HG02938 (cell line): ENCODE results near the gene MYH7.

ENCODE experiments used
- ATAC-seq: cut with Tn5 transposase; IDR thresholded peaks from one replicate; pipeline ENCODE4 v1.9.1; 2021; ENCODE audit warnings: mild to moderate bottlenecking, moderate library complexity; ENCODE audit not compliant: unreplicated experiment

The MYH7 gene

GRCh38 chr14:23375527-23376251 lies 59.8 kb downstream of the MYH7 start:
- no peak for ATAC-seq

- no peak for ATAC-seq
These were observed 62.4 kb downstream of the MYH7 start for GRCh38 chr14:23373041-23373440.

GRCh38 chr14:23372509-23372908 lies 63.0 kb downstream of the MYH7 start, which contains the start of gene IL25:
TSS of gene IL25 (plus strand) at chr14:23372809.
- no peak for ATAC-seq

- no peak for ATAC-seq
These were observed 63.6 kb downstream of the MYH7 start for GRCh38 chr14:23371865-23372264.

GRCh38 chr14:23370221-23370620 lies 65.2 kb downstream of the MYH7 start:
- no peak for ATAC-seq

- no peak for ATAC-seq
These were observed 69.0 kb downstream of the MYH7 start for GRCh38 chr14:23366426-23366921.

GRCh38 chr14:23365732-23366425 lies 69.6 kb downstream of the MYH7 start:
- ATAC-seq, result no peak

- ATAC-seq, result no peak
These were observed 70.3 kb downstream of the MYH7 start, which contains the start of gene EFS for GRCh38 chr14:23365036-23365731. TSS of gene EFS (minus strand) at chr14:23365172. CDS start at chr14:23365025, 147 bp downstream.

- ATAC-seq, result no peak
These were observed 71.1 kb downstream of the MYH7 start for GRCh38 chr14:23364164-23365035.
